Omental fat pad (tissue), 4 donors: Measurements from ENCODE around the gene RTF2. TPM values are rescaled to one million over a fixed set of nuclear protein-coding genes. Genes with fewer than 3 reads are reported as not detected.

Source experiments
- ATAC-seq: fragments of 150-250 bp; one replicate; pipeline ENCODE4 v1.9.1; 2016; ENCODE audit warnings: mild to moderate bottlenecking, moderate library complexity; ENCODE audit not compliant: low FRiP score
- DNase-seq: peaks from one replicate; pipeline ENCODE4 v3.0.0-alpha.2; 2019; ENCODE audit warnings: low spot score
- total RNA-seq, 4 donors: library from RNA; depleted of rRNA; stranded (reverse); fragments of >200 nt; gene quantifications; one replicate each; pipeline ENCODE4 v1.1.0, GENCODE V29; 2016
- TF ChIP-seq, protein P1 (sequence below), 3 donors: fragments of 450-650 bp; IDR thresholded peaks; one replicate each; pipeline ENCODE4 v1.5.1; 2016 to 2017; ENCODE audit warnings: antibody characterized with exemption in 3 of 3, mild to moderate bottlenecking in 3 of 3, moderate library complexity in 2 of 3

RTF2 gene
- total RNA-seq, 4 donors from 2014 or later, result 52.7 to 62.9 (median 53.7) TPM

DNA sequence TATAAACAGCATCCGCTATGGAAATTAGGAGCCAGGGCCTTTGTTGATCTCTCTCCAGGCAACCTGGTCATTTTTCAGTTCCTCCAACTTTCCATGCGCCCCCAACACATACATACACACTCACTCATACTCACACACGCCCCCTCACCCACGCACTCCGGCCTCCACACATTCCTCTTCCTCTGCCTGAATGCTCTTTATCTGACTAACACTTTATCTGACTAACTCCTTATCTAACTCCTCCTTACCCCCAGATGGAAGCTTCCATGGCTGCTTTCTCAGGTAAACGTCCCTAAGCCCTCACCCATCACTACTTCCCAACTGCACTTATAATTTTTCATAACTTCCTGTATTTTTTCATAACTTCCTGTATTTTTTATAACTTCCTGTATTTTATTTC, 38.9 kb upstream of the RTF2 start:
- ATAC-seq (no peak), DNase-seq (no peak)

DNA sequence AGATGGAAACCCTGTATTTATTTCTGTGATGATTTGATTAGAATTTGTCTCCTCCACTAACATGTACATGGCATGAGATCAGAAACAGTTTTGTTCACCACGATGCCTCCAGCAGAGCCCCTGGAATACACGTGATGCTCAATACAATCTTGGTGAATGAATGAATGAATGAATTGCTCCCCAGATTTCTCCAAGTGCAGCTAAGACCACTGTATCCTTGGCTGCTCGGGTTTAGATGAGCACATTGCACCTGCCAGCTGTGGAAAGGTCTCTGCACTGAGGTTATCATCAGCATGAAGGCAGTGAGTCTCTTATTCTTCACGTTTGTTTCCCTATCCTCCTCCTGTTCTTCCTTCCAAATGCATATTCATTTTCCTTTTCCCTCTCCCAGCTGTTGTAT, 38.5 kb upstream of the RTF2 start:
- TF ChIP-seq, protein P1, sequence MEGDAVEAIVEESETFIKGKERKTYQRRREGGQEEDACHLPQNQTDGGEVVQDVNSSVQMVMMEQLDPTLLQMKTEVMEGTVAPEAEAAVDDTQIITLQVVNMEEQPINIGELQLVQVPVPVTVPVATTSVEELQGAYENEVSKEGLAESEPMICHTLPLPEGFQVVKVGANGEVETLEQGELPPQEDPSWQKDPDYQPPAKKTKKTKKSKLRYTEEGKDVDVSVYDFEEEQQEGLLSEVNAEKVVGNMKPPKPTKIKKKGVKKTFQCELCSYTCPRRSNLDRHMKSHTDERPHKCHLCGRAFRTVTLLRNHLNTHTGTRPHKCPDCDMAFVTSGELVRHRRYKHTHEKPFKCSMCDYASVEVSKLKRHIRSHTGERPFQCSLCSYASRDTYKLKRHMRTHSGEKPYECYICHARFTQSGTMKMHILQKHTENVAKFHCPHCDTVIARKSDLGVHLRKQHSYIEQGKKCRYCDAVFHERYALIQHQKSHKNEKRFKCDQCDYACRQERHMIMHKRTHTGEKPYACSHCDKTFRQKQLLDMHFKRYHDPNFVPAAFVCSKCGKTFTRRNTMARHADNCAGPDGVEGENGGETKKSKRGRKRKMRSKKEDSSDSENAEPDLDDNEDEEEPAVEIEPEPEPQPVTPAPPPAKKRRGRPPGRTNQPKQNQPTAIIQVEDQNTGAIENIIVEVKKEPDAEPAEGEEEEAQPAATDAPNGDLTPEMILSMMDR (IDR thresholded peaks at IDR 0.05), result no peak
- DNase-seq, result no peak
- no peak for ATAC-seq

More for the DNA sequence above, 38.9 kb upstream of the RTF2 start:
- TF ChIP-seq, protein P1 (IDR thresholded peaks at IDR 0.05), result no peak

- no peak for DNase-seq
- TF ChIP-seq, protein P1 (IDR thresholded peaks at IDR 0.05), result no peak
- ATAC-seq, result no peak
Measured at GRCh38 chr20:56430461-56430860, 38.0 kb upstream of the RTF2 start.

GRCh38 chr20:56430957-56431356, 37.5 kb upstream of the RTF2 start:
- ATAC-seq (no peak), DNase-seq (no peak)
- TF ChIP-seq, protein P1 (IDR thresholded peaks at IDR 0.05), result no peak

- DNase-seq (no peak), ATAC-seq (no peak)
- TF ChIP-seq, protein P1 (IDR thresholded peaks at IDR 0.05), result no peak
Measured at GRCh38 chr20:56431471-56431870, 37.0 kb upstream of the RTF2 start.

DNA sequence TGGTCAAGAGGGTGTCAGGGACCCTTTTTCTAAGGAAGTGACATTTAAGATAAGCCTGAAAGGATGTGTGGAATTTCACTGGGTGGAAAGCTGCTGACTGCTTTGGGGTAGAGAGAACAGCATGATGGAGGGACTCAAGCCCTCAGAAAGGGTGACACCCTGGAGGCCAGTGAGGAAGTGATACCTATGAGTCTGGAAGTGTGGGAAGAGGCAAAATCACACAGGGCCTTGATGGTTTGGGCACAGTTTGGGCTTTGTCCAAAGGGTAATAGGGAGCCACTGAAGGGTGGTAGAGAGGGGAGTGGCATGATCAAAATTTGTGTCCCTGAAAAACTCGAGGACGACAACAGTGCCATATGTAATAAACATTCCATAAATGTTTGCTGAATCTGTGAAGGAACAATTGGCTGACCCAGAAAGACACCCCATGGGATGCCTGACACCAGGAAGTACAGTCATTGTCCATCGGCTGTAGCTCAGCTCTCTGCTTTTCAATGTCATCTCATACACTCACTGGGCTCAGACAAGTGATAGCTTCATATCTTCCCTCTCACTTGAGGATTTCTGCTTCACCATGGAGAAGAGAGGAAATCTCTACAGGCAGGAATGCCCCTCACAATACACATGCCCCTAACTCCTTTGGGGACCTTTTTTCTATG, 35.1 kb upstream of the RTF2 start:
- ATAC-seq (no peak), DNase-seq (no peak)
- TF ChIP-seq, protein P1 (IDR thresholded peaks at IDR 0.05), result no peak

DNA sequence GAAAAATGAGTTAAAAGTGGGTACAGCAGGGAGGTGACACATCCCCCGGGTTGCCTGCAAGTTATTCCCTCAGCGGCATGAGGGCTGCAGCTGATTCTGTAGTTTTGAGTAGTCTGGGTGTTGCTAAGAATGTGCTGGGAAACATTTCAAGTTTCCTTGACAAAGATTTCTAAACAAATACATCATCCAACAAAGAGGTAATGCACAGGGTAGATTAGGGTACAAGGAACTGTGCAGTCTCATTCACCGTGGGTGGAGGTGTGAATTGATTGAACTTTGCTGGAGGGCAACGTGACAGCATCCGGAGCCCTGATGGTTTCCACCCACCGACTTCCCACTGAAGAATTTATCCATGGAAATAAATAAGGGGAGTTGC, 34.6 kb upstream of the RTF2 start:
- ATAC-seq, result no peak
- DNase-seq, result no peak
- TF ChIP-seq, protein P1 (IDR thresholded peaks at IDR 0.05), result no peak
